Germinal center (tissue), 1 donor: ENCODE results near the gene ACOXL.
A peak's percentile ranks its signal among the peaks of the same experiment; 100 is the strongest.

Experiments
- DNase-seq: peaks from one replicate; pipeline ENCODE4 v3.0.0; 2012; ENCODE audit warnings: mixed read lengths, low spot score

Gene ACOXL

GRCh38 chr2:110718990-110719389 lies 13.4 kb upstream of the ACOXL start:
- no peak for DNase-seq

- DNase-seq = no peak
Measured at GRCh38 chr2:110720547-110720946, 11.8 kb upstream of the ACOXL start.

GRCh38 chr2:110724820-110725219 lies 7.6 kb upstream of the ACOXL start:
- no peak for DNase-seq

GRCh38 chr2:110725370-110725769 lies 7.0 kb upstream of the ACOXL start:
- no peak for DNase-seq

- DNase-seq = no peak
Measured at GRCh38 chr2:110725859-110726258, 6.5 kb upstream of the ACOXL start.

- DNase-seq = no peak
Measured at GRCh38 chr2:110726285-110726684, 6.1 kb upstream of the ACOXL start.

GRCh38 chr2:110727923-110728322 lies 4.5 kb upstream of the ACOXL start:
- no peak for DNase-seq

- no peak for DNase-seq
Measured at GRCh38 chr2:110729106-110729505, 3.3 kb upstream of the ACOXL start.

GRCh38 chr2:110731064-110731463 lies 1.3 kb upstream of the ACOXL start:
- DNase-seq = no peak

- no peak for DNase-seq
Measured at GRCh38 chr2:110735366-110735765, 3.0 kb downstream of the ACOXL start.

GRCh38 chr2:110737783-110738182 lies 5.4 kb downstream of the ACOXL start:
- no peak for DNase-seq

- DNase-seq = no peak
Measured at GRCh38 chr2:110740747-110741349, 8.5 kb downstream of the ACOXL start.

- DNase-seq = no peak
Measured at GRCh38 chr2:110741491-110741980, 9.2 kb downstream of the ACOXL start.

GRCh38 chr2:110742412-110742811 lies 10.0 kb downstream of the ACOXL start:
- no peak for DNase-seq

GRCh38 chr2:110743600-110743999 lies 11.2 kb downstream of the ACOXL start:
- no peak for DNase-seq

GRCh38 chr2:110744429-110744828 lies 12.1 kb downstream of the ACOXL start:
- no peak for DNase-seq

GRCh38 chr2:110745048-110745447 lies 12.7 kb downstream of the ACOXL start:
- no peak for DNase-seq

- no peak for DNase-seq
Measured at GRCh38 chr2:110746586-110747521, 14.5 kb downstream of the ACOXL start.

GRCh38 chr2:110747522-110748488 lies 15.4 kb downstream of the ACOXL start:
- DNase-seq = no peak

- DNase-seq = peak; percentile 48
Measured at GRCh38 chr2:110748489-110748867, 16.1 kb downstream of the ACOXL start.

GRCh38 chr2:110751642-110752041 lies 19.3 kb downstream of the ACOXL start:
- no peak for DNase-seq

GRCh38 chr2:110752871-110753270 lies 20.5 kb downstream of the ACOXL start:
- DNase-seq = no peak
